ENCODE measurements around the gene SMIM44. TPM values are rescaled to one million over a fixed set of nuclear protein-coding genes. Genes with fewer than 3 reads are reported as not detected.

SMIM44 gene
- total and polyA plus RNA-seq, 2 donors from 2014 or later, result not detected

DNA sequence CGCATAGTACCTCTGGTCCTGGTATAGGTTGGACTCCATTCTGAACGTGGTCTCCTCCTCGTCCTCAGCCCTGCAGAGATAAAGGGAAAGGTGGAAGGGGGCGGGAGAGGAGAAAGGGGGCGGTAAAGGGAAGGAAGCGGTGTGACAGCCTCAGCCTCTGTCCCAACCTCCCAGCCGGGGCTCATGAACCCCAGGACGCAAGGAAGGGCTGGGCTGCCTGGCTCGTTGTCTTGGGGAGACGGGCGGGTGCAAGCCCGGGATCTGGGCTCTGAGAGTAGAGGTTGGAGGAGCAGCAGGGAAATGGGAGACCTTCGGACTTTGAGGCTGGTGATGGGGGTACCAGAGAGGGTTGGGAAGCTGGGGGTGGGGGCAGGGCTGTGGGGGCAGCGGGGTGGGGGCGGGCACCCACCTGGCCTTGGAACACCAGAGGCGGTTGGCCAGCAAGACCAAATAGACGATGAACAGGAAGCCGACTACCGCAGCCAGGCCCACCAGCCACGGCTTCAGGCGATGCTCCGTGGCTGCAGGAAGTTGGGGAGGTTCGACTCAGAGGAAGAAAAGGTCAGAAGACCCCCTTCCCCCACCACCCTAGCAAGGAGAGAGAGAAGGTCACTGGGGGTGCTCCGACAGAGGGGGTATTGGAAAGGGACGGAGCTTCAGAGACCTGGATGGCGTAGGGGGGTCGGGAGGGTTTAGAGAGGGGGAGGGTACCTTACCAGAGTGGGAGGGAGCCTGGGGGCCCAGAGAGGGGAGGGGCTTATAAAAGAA is 4.6 kb downstream of the SMIM44 start:
- no peak for FAIRE-seq
- Histone ChIP-seq H3K9me3 (ENCODE audit: control insufficient read depth in 2 of 3, insufficient read depth in 1 of 3, low read length in 3 of 3) (no peaks in the 10 kb centered on the region), H3K4me1 (ENCODE audit: control insufficient read depth in 2 of 3, insufficient read depth in 2 of 3, low read depth in 1 of 3, low read length in 3 of 3) (peaks cover 0 to 20% (median 9%) of the 10 kb centered on the region in 3 donors), H3K4me3 (ENCODE audit: low read length in 3 of 3) (no peak overlapping the region), H3K36me3 (ENCODE audit: control insufficient read depth in 2 of 3, insufficient read depth in 3 of 3, low read length in 3 of 3) (peaks cover 0 to 10% (median 9%) of the 10 kb centered on the region in 3 donors), H3K27me3 (ENCODE audit: control insufficient read depth, insufficient read depth, low read length) (no peaks in the 10 kb centered on the region), H3K9ac (ENCODE audit: low read length in 3 of 3) (no peak overlapping the region), H3K27ac (ENCODE audit: low read depth in 2 of 2, low read length in 2 of 2) (no peak overlapping the region)
- TF ChIP-seq, protein P1, sequence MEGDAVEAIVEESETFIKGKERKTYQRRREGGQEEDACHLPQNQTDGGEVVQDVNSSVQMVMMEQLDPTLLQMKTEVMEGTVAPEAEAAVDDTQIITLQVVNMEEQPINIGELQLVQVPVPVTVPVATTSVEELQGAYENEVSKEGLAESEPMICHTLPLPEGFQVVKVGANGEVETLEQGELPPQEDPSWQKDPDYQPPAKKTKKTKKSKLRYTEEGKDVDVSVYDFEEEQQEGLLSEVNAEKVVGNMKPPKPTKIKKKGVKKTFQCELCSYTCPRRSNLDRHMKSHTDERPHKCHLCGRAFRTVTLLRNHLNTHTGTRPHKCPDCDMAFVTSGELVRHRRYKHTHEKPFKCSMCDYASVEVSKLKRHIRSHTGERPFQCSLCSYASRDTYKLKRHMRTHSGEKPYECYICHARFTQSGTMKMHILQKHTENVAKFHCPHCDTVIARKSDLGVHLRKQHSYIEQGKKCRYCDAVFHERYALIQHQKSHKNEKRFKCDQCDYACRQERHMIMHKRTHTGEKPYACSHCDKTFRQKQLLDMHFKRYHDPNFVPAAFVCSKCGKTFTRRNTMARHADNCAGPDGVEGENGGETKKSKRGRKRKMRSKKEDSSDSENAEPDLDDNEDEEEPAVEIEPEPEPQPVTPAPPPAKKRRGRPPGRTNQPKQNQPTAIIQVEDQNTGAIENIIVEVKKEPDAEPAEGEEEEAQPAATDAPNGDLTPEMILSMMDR (IDR thresholded peaks at IDR 0.05; ENCODE audit: borderline replicate concordance, extremely low read depth, insufficient read depth), result no peak
- intact Hi-C loops (cut with DNase I), result loop anchor here (10.0 kb wide), 1 partner anchor 154 kb away; no protein-coding TSS in a partner anchor
- no peak for DNase-seq

DNA sequence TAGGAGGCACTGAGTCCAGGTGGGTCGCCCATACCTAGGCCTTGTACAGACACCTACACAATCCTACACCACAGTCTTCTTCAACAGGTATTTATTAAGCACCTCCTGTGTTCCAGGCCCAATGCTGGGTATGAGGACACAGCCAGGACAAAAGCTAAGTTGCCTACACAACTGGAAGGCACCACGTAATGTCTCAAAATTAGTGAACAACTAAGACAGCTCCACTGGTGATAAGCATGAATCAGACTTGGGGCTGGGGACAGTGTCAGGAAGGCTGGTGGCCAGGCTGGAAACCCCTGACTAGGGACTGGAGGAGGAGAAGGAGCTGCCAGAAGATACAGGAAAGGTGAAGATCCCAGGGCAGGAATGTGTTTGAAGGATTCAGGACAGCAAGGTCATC is 5.3 kb downstream of the SMIM44 start:
- H3K27ac ChIP-seq (ENCODE audit: low read depth in 2 of 2, low read length in 2 of 2), result no peak overlapping the region
- H3K4me1 ChIP-seq (ENCODE audit: control insufficient read depth in 2 of 3, insufficient read depth in 2 of 3, low read depth in 1 of 3, low read length in 3 of 3), result peaks cover 0 to 20% (median 9%) of the 10 kb centered on the region in 3 donors
- intact Hi-C loops (cut with DNase I), result loop anchor here (10.0 kb wide), 1 partner anchor 153 kb away; no protein-coding TSS in a partner anchor

DNA sequence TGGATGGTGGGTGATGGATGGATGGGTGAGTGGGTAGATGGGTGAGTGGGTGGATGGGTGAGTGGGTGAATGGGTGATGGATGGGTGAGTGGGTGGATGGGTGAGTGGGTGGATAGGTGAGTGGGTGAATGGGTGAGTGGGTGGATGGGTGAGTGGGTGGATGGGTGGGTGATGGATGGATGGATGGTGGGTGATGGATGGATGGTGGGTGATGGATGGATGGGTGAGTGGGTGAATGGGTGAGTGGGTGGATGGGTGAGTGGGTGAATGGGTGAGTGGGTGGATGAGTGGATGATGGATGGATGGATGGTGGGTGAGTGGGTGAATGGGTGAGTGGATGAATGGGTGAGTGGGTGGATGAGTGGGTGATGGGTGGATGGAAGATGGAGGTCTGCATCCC is 5.7 kb downstream of the SMIM44 start:
- DNase-seq (no peak), FAIRE-seq (no peak)
- Histone ChIP-seq H3K4me3 (ENCODE audit: low read length in 3 of 3) (no peak overlapping the region), H3K27me3 (ENCODE audit: control insufficient read depth, insufficient read depth, low read length) (no peaks in the 10 kb centered on the region), H3K27ac (ENCODE audit: low read depth in 2 of 2, low read length in 2 of 2) (no peak overlapping the region), H3K36me3 (ENCODE audit: control insufficient read depth in 2 of 3, insufficient read depth in 3 of 3, low read length in 3 of 3) (peaks cover 0 to 10% (median 9%) of the 10 kb centered on the region in 3 donors), H3K4me1 (ENCODE audit: control insufficient read depth in 2 of 3, insufficient read depth in 2 of 3, low read depth in 1 of 3, low read length in 3 of 3) (peaks cover 0 to 22% (median 9%) of the 10 kb centered on the region in 3 donors), H3K9ac (ENCODE audit: low read length in 3 of 3) (no peak overlapping the region), H3K9me3 (ENCODE audit: control insufficient read depth in 2 of 3, insufficient read depth in 1 of 3, low read length in 3 of 3) (no peaks in the 10 kb centered on the region)
- intact Hi-C loops (cut with DNase I), result loop anchor here (10.0 kb wide), 1 partner anchor 153 kb away; no protein-coding TSS in a partner anchor
- TF ChIP-seq, protein P1 (IDR thresholded peaks at IDR 0.05; ENCODE audit: borderline replicate concordance, extremely low read depth, insufficient read depth), result no peak

More for the DNA sequence above, 5.3 kb downstream of the SMIM44 start:
- Histone ChIP-seq H3K4me3 (ENCODE audit: low read length in 3 of 3) (no peak overlapping the region), H3K9me3 (ENCODE audit: control insufficient read depth in 2 of 3, insufficient read depth in 1 of 3, low read length in 3 of 3) (no peaks in the 10 kb centered on the region), H3K27me3 (ENCODE audit: control insufficient read depth, insufficient read depth, low read length) (no peaks in the 10 kb centered on the region), H3K36me3 (ENCODE audit: control insufficient read depth in 2 of 3, insufficient read depth in 3 of 3, low read length in 3 of 3) (peaks cover 0 to 10% (median 9%) of the 10 kb centered on the region in 3 donors), H3K9ac (ENCODE audit: low read length in 3 of 3) (no peak overlapping the region)
- FAIRE-seq (no peak), DNase-seq (no peak)
- TF ChIP-seq, protein P1 (IDR thresholded peaks at IDR 0.05; ENCODE audit: borderline replicate concordance, extremely low read depth, insufficient read depth), result no peak

Data from kidney (tissue), 14 donors.